ENCODE results near the gene HTT-AS.

Gene HTT-AS

GRCh38 chr4:3087115-3087797, 12.9 kb upstream of the HTT-AS start:
- DNase-seq (ENCODE audit: low read depth), result no peak

- no peak for DNase-seq (ENCODE audit: low read depth)
These were observed 11.8 kb upstream of the HTT-AS start for GRCh38 chr4:3085948-3086670.

- DNase-seq (ENCODE audit: low read depth), result no peak
These were observed 9.4 kb upstream of the HTT-AS start for GRCh38 chr4:3083732-3084131.

GRCh38 chr4:3082925-3083515, 8.7 kb upstream of the HTT-AS start:
- DNase-seq (ENCODE audit: low read depth), result no peak

- DNase-seq (ENCODE audit: low read depth), result no peak
These were observed 5.4 kb upstream of the HTT-AS start for GRCh38 chr4:3079694-3080123.

GRCh38 chr4:3077796-3078195, 3.5 kb upstream of the HTT-AS start:
- DNase-seq (ENCODE audit: low read depth), result no peak

GRCh38 chr4:3075652-3075981, 1.3 kb upstream of the HTT-AS start:
- no peak for DNase-seq (ENCODE audit: low read depth)

- DNase-seq (ENCODE audit: low read depth), result peak; percentile 81
These were observed 711 bp upstream of the HTT-AS start for GRCh38 chr4:3074846-3075651.

- peak; percentile 3 for DNase-seq (ENCODE audit: low read depth)
These were observed 920 bp downstream of the HTT-AS start for GRCh38 chr4:3073158-3074077.

- peak; percentile 3 for DNase-seq (ENCODE audit: low read depth)
These were observed 2.5 kb downstream of the HTT-AS start for GRCh38 chr4:3071811-3072210.

GRCh38 chr4:3070709-3071500, 3.4 kb downstream of the HTT-AS start:
- peak; percentile 58 for DNase-seq (ENCODE audit: low read depth)

- DNase-seq (ENCODE audit: low read depth), result no peak
These were observed 4.6 kb downstream of the HTT-AS start for GRCh38 chr4:3069661-3070199.

- no peak for DNase-seq (ENCODE audit: low read depth)
These were observed 6.8 kb downstream of the HTT-AS start for GRCh38 chr4:3067473-3068001.

GRCh38 chr4:3066836-3067400, 7.4 kb downstream of the HTT-AS start:
- no peak for DNase-seq (ENCODE audit: low read depth)

- DNase-seq (ENCODE audit: low read depth), result no peak
These were observed 8.8 kb downstream of the HTT-AS start for GRCh38 chr4:3065551-3065950.

- DNase-seq (ENCODE audit: low read depth), result peak; percentile 31
These were observed 11.9 kb downstream of the HTT-AS start for GRCh38 chr4:3062471-3062870.

- no peak for DNase-seq (ENCODE audit: low read depth)
These were observed 13.4 kb downstream of the HTT-AS start for GRCh38 chr4:3060946-3061345.

GRCh38 chr4:3059943-3060342, 14.4 kb downstream of the HTT-AS start:
- DNase-seq (ENCODE audit: low read depth), result no peak

GRCh38 chr4:3054169-3054759, 20.1 kb downstream of the HTT-AS start:
- no peak for DNase-seq (ENCODE audit: low read depth)

All from ELR (cell line).